HepG2 (cell line): ENCODE measurements around the gene MRPL20. TPM values are rescaled to one million over a fixed set of nuclear protein-coding genes. Genes with fewer than 3 reads are reported as not detected.
A peak's percentile ranks its signal among the peaks of the same experiment; 100 is the strongest.

Source experiments
- ATAC-seq: fragments of 200-7000 bp; cut with Tn5 transposase; 3 replicates; pipeline ENCODE4 v1.9.1; 2020; ENCODE audit warnings: mild to moderate bottlenecking, moderate library complexity
- BruUV-seq: library from RNA; stranded (reverse); fragments of 400-500 nt; replicated peaks from 2 replicates; lab custom pipeline; 2021; lab: Mats Ljungman, UMichigan
- CTCF ChIA-PET: fragments of 300-600 bp; formaldehyde crosslinking; extraction: SDS; loops from one replicate; lab custom pipeline; 2021; ENCODE audit warnings: low total read pairs, inconsistent platforms, low intra/inter-chr PET ratio; lab: Yijun Ruan, JAX
- POLR2A ChIA-PET: fragments of 350-600 bp; sonication (Branson Sonifier 250); formaldehyde crosslinking; loops from one replicate; lab custom pipeline; 2020; ENCODE audit warnings: antibody characterized with exemption, inconsistent platforms; lab: Yijun Ruan, JAX
- DNase-seq: peaks from one replicate; pipeline ENCODE4 v3.0.0-alpha.2; 2015; ENCODE audit warnings: low spot score
- FAIRE-seq: peaks from 3 replicates; lab custom pipeline; 2011; peaks lifted over from hg19 to GRCh38; lab: Jason Lieb, UNC
- H2AFZ ChIP-seq: one replicate; pipeline ENCODE4 v1.6.1; 2011; ENCODE audit warnings: low read length, inconsistent platforms
- H3K27ac ChIP-seq: fragments of 300-600 bp; 3 replicates; pipeline ENCODE4 v1.8.0; 2011; ENCODE audit warnings: mixed run types, mild to moderate bottlenecking, mixed read lengths, low read length, inconsistent platforms; ENCODE audit not compliant: insufficient read depth; ENCODE audit errors: extremely low read length
- H3K27me3 ChIP-seq, 2 experiments: fragments of 200-600 bp in 1 of 2; 2 replicates in 1 of 2; 3 replicates in 1 of 2; pipeline versions ENCODE4 v1.6.0 to v1.8.0; 2011; ENCODE audit warnings: low read length in 2 of 2, mild to moderate bottlenecking in 2 of 2, moderate library complexity in 2 of 2, inconsistent platforms in 1 of 2; ENCODE audit not compliant: insufficient read depth in 2 of 2, control insufficient read depth in 1 of 2
- H3K36me3 ChIP-seq, 2 experiments: fragments of 200-600 bp in 1 of 2; replicated peaks in 1 of 2; 2 replicates in 1 of 2; 3 replicates in 1 of 2; pipeline versions ENCODE4 v1.5.1 to v1.8.0; 2011; ENCODE audit warnings: low read length in 2 of 2, inconsistent platforms in 1 of 2; ENCODE audit not compliant: insufficient read depth in 2 of 2, control insufficient read depth in 1 of 2
- H3K4me1 ChIP-seq: 2 replicates; pipeline ENCODE4 v1.5.1; 2012; ENCODE audit warnings: low read length, inconsistent platforms; ENCODE audit not compliant: insufficient read depth
- H3K4me2 ChIP-seq: 2 replicates; pipeline ENCODE4 v1.6.0; 2011; ENCODE audit warnings: low read depth, low read length, inconsistent platforms
- H3K4me3 ChIP-seq, 3 experiments: fragments of 200-600 bp in 1 of 3; sonication (generic), shearing (Covaris generic) in 1 of 3; replicated peaks in 1 of 3; 2 replicates each; pipeline ENCODE4 v1.5.1; 2011 to 2016; ENCODE audit warnings: low read length in 3 of 3, inconsistent platforms in 2 of 3, low read depth in 2 of 3, mild to moderate bottlenecking in 2 of 3, control low read depth in 1 of 3, mixed read lengths in 1 of 3; ENCODE audit not compliant: insufficient read depth in 1 of 3
- H3K79me2 ChIP-seq: one replicate; pipeline ENCODE4 v1.6.1; 2011; ENCODE audit warnings: low read length, inconsistent platforms; ENCODE audit not compliant: insufficient read depth
- H3K9ac ChIP-seq: 2 replicates; pipeline ENCODE4 v1.6.0; 2011; ENCODE audit warnings: mild to moderate bottlenecking, low read depth, low read length, inconsistent platforms; ENCODE audit not compliant: insufficient read depth
- H3K9me3 ChIP-seq: 2 replicates; pipeline ENCODE4 v1.5.1; 2012; ENCODE audit warnings: mild to moderate bottlenecking, low read length
- H4K20me1 ChIP-seq: 2 replicates; pipeline ENCODE4 v1.6.0; 2011; ENCODE audit warnings: inconsistent platforms, mild to moderate bottlenecking, low read length, moderate library complexity; ENCODE audit not compliant: insufficient read depth
- DMTF1 ChIP-seq: sonication (generic); formaldehyde crosslinking; IDR thresholded peaks from 2 replicates; pipeline ENCODE4 v1.4.0; 2020; ENCODE audit warnings: mild to moderate bottlenecking, missing genetic modification reagents
- ERF ChIP-seq: IDR thresholded peaks from 2 replicates; pipeline ENCODE4 v1.6.1; 2018; ENCODE audit warnings: missing biosample characterization, missing genetic modification reagents
- NBN ChIP-seq: fragments of 450-650 bp; conservative IDR thresholded peaks from 2 replicates; pipeline ENCODE4 v1.6.1; 2017
- NFRKB ChIP-seq: fragments of 450-650 bp; IDR thresholded peaks from 2 replicates; pipeline ENCODE4 v1.6.1; 2017
- REL ChIP-seq: sonication (generic); formaldehyde crosslinking; conservative IDR thresholded peaks from 2 replicates; pipeline ENCODE4 v1.8.0; 2022; ENCODE audit warnings: mild to moderate bottlenecking, missing genetic modification reagents, moderate library complexity
- RNF2 ChIP-seq: fragments of 450-650 bp; conservative IDR thresholded peaks from 2 replicates; pipeline ENCODE4 v1.6.1; 2016; ENCODE audit warnings: low read depth
- SP1 ChIP-seq, 2 experiments: fragments of 450-650 bp in 1 of 2; sonication (generic) in 1 of 2; formaldehyde crosslinking in 1 of 2; IDR thresholded peaks; 2 replicates each; pipeline versions ENCODE4 v1.4.0 to v1.6.1; 2016 to 2020; ENCODE audit warnings: missing genetic modification reagents in 1 of 2
- SP5 ChIP-seq: IDR thresholded peaks from 2 replicates; pipeline ENCODE4 v1.6.1; 2016; ENCODE audit warnings: low read depth, borderline replicate concordance
- TRAFD1 ChIP-seq: sonication (generic); formaldehyde crosslinking; IDR thresholded peaks from 2 replicates; pipeline ENCODE4 v1.5.1; 2020; ENCODE audit warnings: missing genetic modification reagents, mild to moderate bottlenecking, borderline replicate concordance
- ZNF407 ChIP-seq: sonication (generic); formaldehyde crosslinking; IDR thresholded peaks from one replicate; pipeline ENCODE4 v1.5.1; 2020; ENCODE audit warnings: mild to moderate bottlenecking, missing genetic modification reagents; ENCODE audit errors: not compliant biosample characterization
- ZNF709 ChIP-seq: sonication (generic); formaldehyde crosslinking; IDR thresholded peaks from 2 replicates; pipeline ENCODE4 v1.5.0; 2020; ENCODE audit warnings: mild to moderate bottlenecking, missing genetic modification reagents
- WGBS: methylation state at CpG from one replicate; pipeline ENCODE4 v1.1.6; 2017; ENCODE audit warnings: low lambda C conversion rate; 5-methylcytosine and 5-hydroxymethylcytosine counted together
- in situ Hi-C: cut with HindIII; loops from 2 replicates; pipeline ENCODE4 v1.10.0; 2017; ENCODE audit warnings: low pct_unique_long_range_greater_than_20kb; ENCODE audit not compliant: extremely low pct_ligation_motif_present
- intact Hi-C: fragments of 100-400 bp; cut with micrococcal nuclease; formaldehyde crosslinking; loops from one replicate; pipeline ENCODE4 v1.10.0; 2022; ENCODE audit not compliant: unreplicated experiment
- polyA plus RNA-seq, 8 experiments: library from polyadenylated mRNA; depleted of rRNA in 3 of 8; stranded (reverse) in 7 of 8; unstranded in 1 of 8; fragments of >200 nt; fragmentation: Illumina TruSeq in 4 of 8; extraction: Trizol in 4 of 8; gene quantifications; 2 replicates each; pipeline versions ENCODE4 v1.2.1 to v1.2.3, GENCODE V29; 2011 to 2016; ENCODE audit warnings: low read depth in 4 of 8, missing spikeins in 1 of 8, mixed read lengths in 1 of 8; ENCODE audit not compliant: insufficient read depth in 1 of 8
- total RNA-seq, 5 experiments: library from RNA; depleted of rRNA; stranded (reverse); fragments of >200 nt; fragmentation: Illumina TruSeq; extraction: Trizol; gene quantifications; 2 replicates each; pipeline ENCODE4 v1.2.3, GENCODE V29; 2016; ENCODE audit warnings: low read depth in 1 of 5

The MRPL20 gene
- total and polyA plus RNA-seq, 2 of the 13 experiments (the other 11 are each of a cell fraction or from before 2014, with no cell fraction given) = 59.2 to 127 TPM

GRCh38 chr1:1432951-1433803, 26.1 kb upstream of the MRPL20 start:
- POLR2A ChIA-PET = interaction anchor here (0.7 to 11.0 kb wide), 18 partner anchors 7 to 336 kb away, joined by 3 to 355 read pairs (median 8); partner anchors contain the start of genes ANKRD65, AURKAIP1, CCNL2 and MIB2
- Histone ChIP-seq H4K20me1 (no peaks in the 10 kb centered on the region), H3K27ac (peak overlapping the region; percentile 94), H3K4me2 (peak overlapping the region; percentile 89), H3K79me2 (peaks cover 30% of the 10 kb centered on the region), H3K27me3 (no peaks in the 10 kb centered on the region), H3K36me3 (no peaks in the 10 kb centered on the region; a peak in 1 of 5 replicates), H2AFZ (no peak overlapping the region), H3K4me1 (peaks cover 60% of the 10 kb centered on the region), H3K4me3 (peak overlapping the region; percentile 72 to 88 (median 84)), H3K9me3 (no peaks in the 10 kb centered on the region), H3K9ac (peak overlapping the region; percentile 88)
- CTCF ChIA-PET = no interaction called here
- peak; percentile 46 for ATAC-seq
- BruUV-seq = no TSS peak
- WGBS = 0% methylated on average over 19 of the region's 34 CpGs
- intact Hi-C loops (no loop called here), in situ Hi-C loops (no loop called here)
- peak; percentile 96 for DNase-seq
- peak; percentile 91 for FAIRE-seq
- no peak for TF ChIP-seq SP1 (IDR thresholded peaks at IDR 0.05)
- TF ChIP-seq SP1 (CRISPR knock-in tag; IDR thresholded peaks at IDR 0.05) = peak; percentile 53; the same call in 1 of the 2 replicates
- TF ChIP-seq TRAFD1 = no peak
- TF ChIP-seq REL (CRISPR knock-in tag) = no peak
- TF ChIP-seq RNF2 = no peak
- TF ChIP-seq ZNF407 (CRISPR knock-in tag) = peak; percentile 22
- TF ChIP-seq NBN = no peak
- TF ChIP-seq NFRKB = no peak
- peak; percentile 50; the same call in 1 of the 2 replicates for TF ChIP-seq ZNF709 (CRISPR knock-in tag)
- no peak for TF ChIP-seq DMTF1
- TF ChIP-seq ERF (CRISPR knock-in tag) = peak; percentile 93
- peak; percentile 90 for TF ChIP-seq SP5 (CRISPR knock-in tag)
